SK-N-DZ (cell line): ENCODE results near the gene ANKZF1. TPM values are rescaled to one million over a fixed set of nuclear protein-coding genes. Genes with fewer than 3 reads are reported as not detected.
A peak's percentile ranks its signal among the peaks of the same experiment; 100 is the strongest.
"Not testable (repeated sequence)": the region's sequence is repeated elsewhere in the genome, so short reads cannot be mapped to it uniquely, and the experiment has no call there.

ENCODE experiments used
- DNase-seq: peaks from one replicate; pipeline ENCODE4 v3.0.0-alpha.2; 2015; ENCODE audit warnings: low spot score
- polyA plus RNA-seq, 2 experiments: library from polyadenylated mRNA; depleted of rRNA; stranded (reverse); fragments of >200 nt; gene quantifications; 2 replicates each; pipeline ENCODE4 v1.2.3, GENCODE V29; 2014

The ANKZF1 gene, protein sequence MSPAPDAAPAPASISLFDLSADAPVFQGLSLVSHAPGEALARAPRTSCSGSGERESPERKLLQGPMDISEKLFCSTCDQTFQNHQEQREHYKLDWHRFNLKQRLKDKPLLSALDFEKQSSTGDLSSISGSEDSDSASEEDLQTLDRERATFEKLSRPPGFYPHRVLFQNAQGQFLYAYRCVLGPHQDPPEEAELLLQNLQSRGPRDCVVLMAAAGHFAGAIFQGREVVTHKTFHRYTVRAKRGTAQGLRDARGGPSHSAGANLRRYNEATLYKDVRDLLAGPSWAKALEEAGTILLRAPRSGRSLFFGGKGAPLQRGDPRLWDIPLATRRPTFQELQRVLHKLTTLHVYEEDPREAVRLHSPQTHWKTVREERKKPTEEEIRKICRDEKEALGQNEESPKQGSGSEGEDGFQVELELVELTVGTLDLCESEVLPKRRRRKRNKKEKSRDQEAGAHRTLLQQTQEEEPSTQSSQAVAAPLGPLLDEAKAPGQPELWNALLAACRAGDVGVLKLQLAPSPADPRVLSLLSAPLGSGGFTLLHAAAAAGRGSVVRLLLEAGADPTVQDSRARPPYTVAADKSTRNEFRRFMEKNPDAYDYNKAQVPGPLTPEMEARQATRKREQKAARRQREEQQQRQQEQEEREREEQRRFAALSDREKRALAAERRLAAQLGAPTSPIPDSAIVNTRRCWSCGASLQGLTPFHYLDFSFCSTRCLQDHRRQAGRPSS
- 33.0 and 50.4 TPM in 2 replicates for polyA plus RNA-seq (2014; cell fraction: cytosol; rRNA removed)
- 383 and 403 TPM in 2 replicates for polyA plus RNA-seq (2014; cell fraction: nucleus; rRNA removed)

DNA sequence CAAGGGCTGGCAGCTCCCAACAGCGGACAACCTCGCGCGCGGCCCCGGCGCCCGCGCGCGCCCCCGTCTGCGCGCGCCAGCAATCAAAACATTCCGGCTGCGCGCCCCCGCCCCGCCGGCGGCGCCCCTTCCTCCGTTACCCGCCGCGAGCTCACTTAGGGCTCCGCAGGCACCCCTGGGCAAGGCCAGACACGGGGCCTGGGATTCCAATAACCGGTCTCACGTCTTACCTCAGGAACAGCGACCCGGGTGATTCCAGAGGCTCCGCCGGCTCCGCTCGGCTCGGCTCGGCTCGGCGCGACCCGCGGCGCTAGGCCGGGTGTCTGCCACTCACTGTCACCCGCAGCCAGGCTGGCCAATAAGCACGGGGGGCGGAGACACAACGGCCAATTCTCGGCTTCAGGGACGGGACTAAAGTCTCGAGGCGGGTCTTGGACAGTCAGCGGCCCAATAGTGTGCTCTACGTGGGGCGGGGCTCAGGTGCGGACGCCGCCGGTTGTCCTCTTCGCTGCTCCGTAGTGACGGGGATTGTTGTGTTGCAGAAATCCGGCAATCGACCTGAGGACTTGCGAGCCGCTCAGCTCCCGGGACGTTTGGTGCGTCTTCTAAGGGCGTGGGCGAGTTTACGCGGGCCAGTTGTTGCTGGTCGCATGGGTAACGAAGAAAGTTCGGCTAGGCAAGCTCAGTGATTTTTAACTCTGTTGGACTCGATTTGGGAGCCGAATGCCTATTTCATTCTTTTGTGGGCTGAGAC lies at the start of gene ANKZF1, which contains the start of gene ATG9A:
TSS of gene ANKZF1 (plus strand) at position 502 of the 754 bp plus-strand sequence. CDS start 452 bp downstream, outside the sequence.
TSS of gene ATG9A (minus strand) at position 332 of the 754 bp plus-strand sequence. CDS start 1,612 bp downstream, outside the sequence.
- peak; percentile 99 for DNase-seq

DNA sequence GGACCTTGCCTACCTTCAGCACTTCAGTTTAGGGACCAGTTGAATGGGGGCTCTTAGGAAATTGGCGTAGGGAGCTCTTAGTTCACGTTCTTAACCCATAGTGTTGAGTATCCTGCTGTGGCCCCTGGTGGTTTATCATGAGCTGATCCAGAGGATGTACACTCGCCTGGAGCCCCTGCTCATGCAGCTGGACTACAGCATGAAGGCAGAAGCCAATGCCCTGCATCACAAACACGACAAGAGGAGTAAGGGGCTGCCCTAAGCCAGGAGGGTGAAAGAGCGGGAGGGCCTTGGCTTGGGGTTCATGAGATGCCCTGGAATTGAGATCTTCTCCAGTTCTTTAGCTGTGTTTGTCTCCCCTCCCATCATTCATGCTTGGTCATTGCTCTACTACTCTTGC lies 48.6 kb upstream of the ANKZF1 start:
- DNase-seq: no peak

DNA sequence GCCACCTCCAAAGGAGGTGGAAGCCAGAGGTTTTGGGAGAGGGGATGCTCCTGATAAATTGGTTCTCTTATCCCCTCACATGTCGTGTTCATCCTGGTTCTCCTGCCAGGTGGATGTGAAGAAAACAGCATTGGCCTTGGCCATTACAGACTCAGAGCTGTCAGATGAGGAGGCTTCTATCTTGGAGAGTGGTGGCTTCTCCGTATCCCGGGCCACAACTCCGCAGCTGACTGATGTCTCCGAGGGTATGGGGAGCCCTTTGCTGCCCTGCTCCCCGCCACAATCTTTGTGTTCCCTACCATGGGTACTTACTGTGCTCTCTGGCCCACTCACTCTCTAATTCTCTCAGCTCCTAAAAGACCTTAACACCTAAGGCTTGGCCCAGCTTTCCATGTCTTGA lies 48.1 kb upstream of the ANKZF1 start:
- DNase-seq: no peak

DNA sequence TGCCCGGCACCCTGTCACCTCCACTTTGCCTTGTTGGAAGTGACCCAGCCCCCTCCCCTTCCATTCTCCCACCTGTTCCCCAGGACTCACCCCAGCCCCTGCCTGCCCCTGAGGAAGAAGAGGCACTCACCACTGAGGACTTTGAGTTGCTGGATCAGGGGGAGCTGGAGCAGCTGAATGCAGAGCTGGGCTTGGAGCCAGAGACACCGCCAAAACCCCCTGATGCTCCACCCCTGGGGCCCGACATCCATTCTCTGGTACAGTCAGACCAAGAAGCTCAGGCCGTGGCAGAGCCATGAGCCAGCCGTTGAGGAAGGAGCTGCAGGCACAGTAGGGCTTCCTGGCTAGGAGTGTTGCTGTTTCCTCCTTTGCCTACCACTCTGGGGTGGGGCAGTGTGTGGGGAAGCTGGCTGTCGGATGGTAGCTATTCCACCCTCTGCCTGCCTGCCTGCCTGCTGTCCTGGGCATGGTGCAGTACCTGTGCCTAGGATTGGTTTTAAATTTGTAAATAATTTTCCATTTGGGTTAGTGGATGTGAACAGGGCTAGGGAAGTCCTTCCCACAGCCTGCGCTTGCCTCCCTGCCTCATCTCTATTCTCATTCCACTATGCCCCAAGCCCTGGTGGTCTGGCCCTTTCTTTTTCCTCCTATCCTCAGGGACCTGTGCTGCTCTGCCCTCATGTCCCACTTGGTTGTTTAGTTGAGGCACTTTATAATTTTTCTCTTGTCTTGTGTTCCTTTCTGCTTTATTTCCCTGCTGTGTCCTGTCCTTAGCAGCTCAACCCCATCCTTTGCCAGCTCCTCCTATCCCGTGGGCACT lies 47.1 kb upstream of the ANKZF1 start:
- no peak for DNase-seq

DNA sequence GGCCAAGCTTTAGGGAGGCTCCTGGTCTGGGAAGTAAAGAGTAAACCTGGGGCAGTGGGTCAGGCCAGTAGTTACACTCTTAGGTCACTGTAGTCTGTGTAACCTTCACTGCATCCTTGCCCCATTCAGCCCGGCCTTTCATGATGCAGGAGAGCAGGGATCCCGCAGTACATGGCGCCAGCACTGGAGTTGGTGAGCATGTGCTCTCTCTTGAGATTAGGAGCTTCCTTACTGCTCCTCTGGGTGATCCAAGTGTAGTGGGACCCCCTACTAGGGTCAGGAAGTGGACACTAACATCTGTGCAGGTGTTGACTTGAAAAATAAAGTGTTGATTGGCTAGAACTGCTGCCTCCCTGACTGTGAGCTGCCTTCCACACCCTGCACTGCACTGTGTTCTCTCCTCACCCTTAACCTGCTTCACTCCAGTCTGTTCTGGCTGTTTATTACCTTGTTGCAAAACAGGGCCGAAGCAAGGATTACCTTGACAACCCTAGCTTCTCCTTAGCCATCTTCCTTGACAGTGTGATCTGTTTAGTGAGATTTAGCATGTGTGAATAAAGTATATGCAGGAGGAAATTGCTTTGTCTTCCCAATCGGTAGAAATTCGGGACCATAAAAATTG lies 46.3 kb upstream of the ANKZF1 start:
- no peak for DNase-seq

DNA sequence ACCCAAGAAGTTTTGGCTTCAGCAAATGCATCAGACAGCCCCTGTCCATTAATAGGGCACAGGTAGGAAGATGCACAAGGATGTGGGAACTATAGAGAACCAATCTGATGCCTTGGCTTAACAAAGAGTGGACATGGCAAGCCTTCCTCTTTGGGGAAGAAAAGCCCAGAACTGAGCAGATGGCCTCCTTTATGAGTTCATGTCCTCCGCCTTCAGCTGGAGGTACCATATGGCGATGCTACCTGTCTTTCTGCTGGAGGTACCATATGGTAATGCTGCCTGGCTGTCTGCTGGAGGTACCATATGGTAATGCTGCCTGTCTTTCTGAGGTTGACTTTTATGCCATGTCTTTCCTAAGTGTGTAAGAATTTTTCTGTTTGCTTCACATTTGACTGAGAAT lies 45.5 kb upstream of the ANKZF1 start:
- DNase-seq: no peak

DNA sequence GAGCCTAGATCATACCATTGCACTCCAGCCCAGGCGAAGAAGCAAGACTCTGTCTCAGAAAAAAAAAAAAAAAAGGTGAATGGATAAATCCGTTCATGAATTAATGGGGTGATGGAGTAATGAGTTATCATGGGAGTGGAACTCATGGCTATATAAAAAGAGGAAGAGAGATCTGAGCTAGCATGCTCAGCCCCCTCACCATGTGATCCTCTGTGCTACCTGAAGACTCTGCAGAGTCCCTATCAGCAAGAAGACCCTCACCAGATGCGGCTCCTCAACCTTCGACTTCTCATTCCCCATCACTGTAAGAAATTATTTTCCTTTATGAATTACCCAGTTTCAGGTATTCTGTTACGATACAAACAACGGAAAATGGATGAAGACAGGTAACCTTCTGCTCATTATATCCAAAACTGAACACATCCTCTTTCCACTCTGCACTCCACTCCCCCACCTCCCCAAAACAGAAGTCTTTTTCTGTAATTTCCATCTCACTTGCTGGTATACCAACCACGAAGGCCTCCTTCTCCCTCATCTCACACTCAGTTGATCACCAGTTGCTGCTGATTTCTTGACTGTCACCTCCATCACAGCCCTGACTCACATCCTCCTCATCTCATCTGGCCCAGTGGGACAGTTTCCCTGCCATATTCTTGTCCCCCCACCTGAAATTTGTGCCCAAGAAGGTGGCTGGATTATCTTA lies 42.7 kb upstream of the ANKZF1 start:
- DNase-seq: no peak

DNA sequence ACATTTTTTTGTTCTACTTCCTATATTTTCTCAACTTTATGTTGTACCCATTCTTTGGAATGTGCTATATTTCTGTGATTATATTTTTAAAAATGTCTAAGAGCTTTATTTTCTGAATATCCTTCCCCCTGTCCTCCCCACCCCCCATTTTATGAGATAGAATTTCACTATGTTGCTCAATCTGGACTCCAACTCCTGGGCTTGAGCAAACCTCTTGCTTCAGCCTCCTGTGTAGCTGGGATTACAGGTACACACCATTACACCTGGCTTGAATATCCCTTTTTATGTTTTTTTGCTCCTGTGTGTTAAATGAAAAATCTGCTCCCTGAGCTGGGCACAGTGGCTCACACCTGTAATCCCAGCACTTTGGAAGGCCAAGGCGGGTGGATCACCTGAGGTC lies 32.2 kb upstream of the ANKZF1 start:
- no peak for DNase-seq

DNA sequence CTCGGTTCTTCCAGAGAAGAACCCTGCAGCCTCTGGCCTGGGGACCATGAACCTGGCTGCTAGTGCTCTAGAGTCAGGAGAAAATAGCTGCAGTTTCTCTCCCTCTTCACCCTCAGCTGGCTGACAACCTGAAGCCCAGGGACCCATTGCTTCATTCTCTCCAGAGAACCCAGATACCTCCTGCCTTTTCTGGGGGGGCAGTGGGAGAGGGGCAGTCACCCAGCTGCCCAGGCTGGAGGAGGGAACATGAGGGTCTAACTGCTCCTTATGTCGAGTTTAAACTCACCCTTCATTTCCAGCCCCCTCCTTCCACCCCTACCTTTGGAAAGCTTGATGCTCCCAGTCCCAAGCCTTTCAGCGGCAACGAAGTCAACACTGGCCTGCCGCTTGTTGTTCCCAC lies 30.6 kb upstream of the ANKZF1 start:
- DNase-seq: no peak

DNA sequence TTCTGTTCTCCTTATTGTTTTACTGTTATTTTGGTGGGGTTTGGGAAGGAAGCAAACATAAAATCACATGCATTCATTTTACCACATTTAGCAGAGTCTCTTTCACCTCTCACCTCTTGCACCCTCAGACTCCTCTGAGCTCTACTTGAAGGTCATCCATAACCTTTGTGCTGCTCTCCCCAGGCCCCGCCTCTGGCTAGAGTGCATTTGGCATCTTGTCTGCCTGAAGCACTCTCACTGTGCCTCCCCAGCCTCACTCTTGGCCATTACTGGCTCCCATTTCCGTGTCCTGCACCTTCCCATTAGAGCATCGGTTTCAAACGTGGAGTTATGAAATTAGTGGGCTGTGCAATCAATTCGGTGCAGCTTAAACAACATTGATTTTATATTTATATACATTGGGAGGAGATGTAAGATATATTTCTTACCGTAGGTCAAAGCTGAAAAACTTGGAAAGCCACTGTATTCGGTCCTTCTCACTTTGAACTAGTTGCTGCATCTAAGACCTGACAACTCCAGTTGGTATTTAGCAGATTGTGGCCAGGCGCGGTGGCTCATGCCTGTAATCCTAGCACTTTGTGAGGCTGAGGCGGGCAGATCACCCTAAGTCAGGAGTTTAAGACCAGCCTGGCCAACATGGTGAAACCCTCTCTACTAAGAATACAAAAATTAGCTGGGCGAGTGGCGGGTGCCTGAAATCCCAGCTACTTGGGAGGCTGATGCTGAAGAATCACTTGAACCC lies 30.0 kb upstream of the ANKZF1 start:
- no peak for DNase-seq

DNA sequence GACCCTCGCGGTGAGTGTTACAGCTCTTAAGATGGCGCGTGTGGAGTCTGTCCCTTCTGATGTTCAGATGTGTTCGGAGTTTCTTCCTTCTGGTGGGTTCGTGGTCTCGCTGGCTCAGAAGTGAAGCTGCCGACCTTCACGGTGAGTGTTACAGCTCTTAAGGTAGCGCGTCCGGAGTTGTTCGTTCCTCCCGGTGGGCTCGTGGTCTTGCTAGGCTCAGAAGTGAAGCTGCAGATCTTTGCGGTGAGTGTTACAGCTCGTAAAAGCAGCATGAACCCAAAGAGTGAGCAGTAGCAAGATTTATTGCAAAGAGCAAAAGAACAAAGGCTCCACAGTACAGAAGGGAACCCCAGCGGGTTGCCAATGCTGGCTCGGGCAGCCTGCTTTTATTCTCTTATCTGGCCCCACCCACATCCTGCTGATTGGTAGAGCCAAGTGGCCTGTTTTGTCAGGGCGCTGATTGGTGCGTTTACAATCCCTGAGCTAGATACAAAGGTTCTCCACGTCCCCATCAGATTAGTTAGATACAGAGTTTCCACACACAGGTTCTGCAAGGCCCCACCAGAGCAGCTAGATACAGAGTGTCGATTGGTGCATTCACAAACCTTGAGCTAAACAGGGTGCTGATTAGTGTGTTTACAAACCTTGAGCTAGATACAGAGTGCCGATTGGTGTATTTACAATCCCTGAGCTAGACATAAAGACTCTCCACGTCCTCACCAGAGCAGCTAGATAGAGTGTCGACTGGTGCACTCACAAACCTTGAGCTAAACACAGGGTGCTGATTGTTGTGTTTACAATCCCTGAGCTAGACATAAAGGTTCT lies 28.9 kb upstream of the ANKZF1 start:
- DNase-seq: not testable (repeated sequence)

DNA sequence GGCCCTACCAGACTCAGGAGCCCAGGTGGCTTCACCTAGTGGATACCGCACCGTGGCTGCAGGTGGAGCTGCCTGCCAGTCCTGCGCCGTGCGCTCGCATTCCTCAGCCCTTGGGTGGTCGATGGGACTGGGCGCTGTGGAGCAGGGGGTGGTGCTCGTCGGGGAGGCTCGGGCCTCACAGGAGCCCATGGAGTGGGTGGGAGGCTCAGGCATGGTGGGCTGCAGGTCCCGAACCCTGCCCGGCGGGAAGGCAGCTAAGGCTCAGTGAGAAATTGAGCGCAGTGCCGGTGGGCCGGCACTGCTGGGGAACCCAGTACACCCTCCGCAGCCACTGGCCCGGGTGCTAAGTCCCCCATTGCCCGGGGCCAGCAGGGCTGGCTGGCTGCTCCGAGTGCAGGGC lies 28.3 kb upstream of the ANKZF1 start:
- DNase-seq: not testable (repeated sequence)

DNA sequence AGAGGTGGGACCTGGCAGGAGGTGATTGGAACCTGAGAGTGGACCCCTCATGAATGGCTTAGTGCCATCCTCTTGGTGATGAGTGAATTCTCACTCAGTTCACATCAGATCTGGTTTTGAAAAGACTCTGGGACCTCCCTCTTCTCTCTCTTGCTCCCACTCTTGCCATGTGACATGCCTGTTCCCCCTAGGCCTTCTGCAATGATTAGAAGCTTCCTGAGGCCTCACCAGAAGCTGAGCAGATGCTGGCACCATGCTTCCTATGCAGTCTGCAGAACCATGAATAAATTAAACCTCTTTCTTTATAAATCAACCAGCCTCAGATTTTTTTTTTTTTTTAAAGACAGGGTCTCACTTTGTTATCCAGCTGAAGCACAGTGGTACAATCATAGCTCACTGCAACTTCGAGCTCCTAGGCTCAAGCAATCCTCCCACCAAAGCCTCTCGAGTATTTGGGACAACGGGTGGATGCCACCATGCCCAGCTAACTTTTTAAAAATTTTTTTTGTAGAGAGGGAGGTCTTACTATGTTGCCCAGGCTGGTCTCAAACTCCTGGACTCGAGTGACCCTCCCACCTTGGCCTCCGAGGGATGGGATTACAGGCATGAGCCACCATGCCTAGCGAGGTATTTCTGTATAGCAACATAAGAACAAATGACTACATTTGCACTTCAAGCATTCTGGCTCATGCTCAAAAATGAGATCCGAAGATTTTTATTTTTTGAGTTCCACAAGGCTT lies 25.0 kb upstream of the ANKZF1 start:
- DNase-seq: no peak

DNA sequence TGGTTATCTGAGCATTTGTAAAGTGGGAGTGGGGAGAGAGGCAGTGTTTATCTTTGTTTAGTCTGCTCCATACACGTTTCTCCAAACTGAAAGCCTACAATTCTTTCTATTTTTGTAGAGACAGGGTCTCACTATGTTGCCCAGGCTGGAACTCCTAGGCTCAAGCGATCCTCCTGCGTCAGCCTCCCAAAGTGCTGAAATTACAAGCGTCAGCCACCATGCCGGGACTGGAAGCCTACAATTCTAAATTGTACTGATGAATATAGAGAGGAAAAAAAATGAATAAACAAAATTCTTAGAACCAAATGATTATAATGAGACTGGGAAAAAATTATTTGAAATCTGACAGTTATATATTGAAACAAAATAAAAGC lies 24.5 kb upstream of the ANKZF1 start:
- no peak for DNase-seq

DNA sequence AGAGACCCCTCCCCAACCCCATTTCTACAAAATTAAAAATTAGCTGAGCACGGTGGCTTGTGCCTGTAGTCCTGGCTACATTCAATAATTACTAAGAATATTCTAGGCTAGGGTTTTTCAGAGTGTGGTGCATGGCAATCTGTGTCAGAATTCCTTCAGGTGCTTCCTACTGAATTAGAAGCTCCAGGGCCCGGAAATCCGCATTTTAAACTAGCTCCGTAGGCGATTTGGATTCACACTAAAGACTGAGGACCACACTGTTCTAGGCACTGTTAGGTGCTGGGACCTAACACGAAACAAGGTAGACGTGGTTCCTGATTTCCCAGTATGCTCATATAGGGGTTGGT lies 23.7 kb upstream of the ANKZF1 start:
- no peak for DNase-seq

DNA sequence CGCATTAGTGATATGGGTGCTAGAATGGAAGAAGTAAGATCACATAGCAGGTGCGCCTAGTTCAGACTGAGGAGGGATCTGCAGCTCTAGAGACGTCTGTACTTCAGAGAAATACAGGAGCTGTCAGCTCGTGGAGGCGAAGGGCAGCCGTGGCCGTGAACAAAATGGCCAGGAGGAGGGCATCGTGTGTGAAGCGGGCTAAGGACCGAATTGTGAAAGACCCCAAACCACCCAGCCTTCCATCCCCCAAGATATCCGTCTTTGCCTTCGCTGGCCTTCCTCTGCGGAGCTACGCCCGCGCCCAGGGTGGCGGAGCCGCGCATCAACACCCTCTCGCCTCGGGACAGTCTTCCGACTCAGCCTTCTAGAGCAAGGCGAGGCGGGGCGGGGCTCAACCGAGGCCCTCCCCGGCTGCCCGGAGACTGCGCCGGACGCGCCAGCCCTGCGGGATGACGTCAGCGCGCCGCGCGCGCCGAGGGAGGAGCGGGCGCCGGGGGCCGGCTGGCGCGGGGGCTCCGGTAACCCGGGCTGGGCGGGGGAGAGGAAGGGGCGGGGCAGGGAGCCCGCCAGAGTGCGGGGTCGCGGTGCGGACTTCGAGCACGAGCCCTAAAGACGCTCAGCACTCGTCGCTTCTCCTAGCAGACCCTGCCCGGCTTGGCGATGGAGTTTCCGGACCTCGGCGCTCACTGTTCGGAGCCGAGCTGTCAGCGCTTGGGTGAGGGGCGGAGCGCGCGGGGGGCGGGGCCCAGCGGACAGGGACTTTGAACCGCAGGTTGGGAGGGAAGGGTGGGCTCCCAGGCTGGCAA lies 23.1 kb upstream of the ANKZF1 start, which contains the start of gene ZFAND2B:
TSS of gene ZFAND2B (plus strand) at position 455 of the 806 bp plus-strand sequence. CDS start at position 661, 206 bp downstream.
- peak; percentile 93 for DNase-seq
